HAP-1 (cell line): ENCODE results near the gene ELMOD2.
"Not testable (repeated sequence)": the region's sequence is repeated elsewhere in the genome, so short reads cannot be mapped to it uniquely, and the experiment has no call there.

ENCODE experiments used
- DNase-seq, 2 experiments: peaks; one replicate each; pipeline ENCODE4 v3.0.0-alpha.2; 2016 to 2020; ENCODE audit warnings: low spot score in 2 of 2
- H3K27me3 ChIP-seq: fragments of 250-450 bp; sonication (Bioruptor Pico); 2 replicates; pipeline ENCODE4 v1.5.1; 2020; ENCODE audit warnings: low read depth, mild to moderate bottlenecking, moderate library complexity
- H3K36me3 ChIP-seq: fragments of 250-450 bp; sonication (Bioruptor Pico); replicated peaks from 2 replicates; pipeline ENCODE4 v1.5.1; 2020; ENCODE audit warnings: mild to moderate bottlenecking
- H3K4me1 ChIP-seq: fragments of 250-450 bp; sonication (Bioruptor Pico); 2 replicates; pipeline ENCODE4 v1.5.1; 2020; ENCODE audit warnings: mild to moderate bottlenecking
- H3K4me3 ChIP-seq: fragments of 250-450 bp; sonication (Bioruptor Pico); 2 replicates; pipeline ENCODE4 v1.5.1; 2020; ENCODE audit warnings: mild to moderate bottlenecking, moderate library complexity
- H3K9me3 ChIP-seq: fragments of 250-450 bp; sonication (Bioruptor Pico); 2 replicates; pipeline ENCODE4 v1.5.1; 2020; ENCODE audit warnings: mild to moderate bottlenecking, moderate library complexity
- in situ Hi-C: fragments of 300-500 bp; cut with MboI; formaldehyde crosslinking; loops from 3 replicates; pipeline ENCODE4 v1.14.3; 2020; ENCODE audit warnings: low sequenced_read_pairs, inconsistent platforms, mixed read lengths

ELMOD2 gene

GRCh38 chr4:140523857-140524742, at the start of gene ELMOD2:
Gene ELMOD2 (plus strand): TSS chr4:140524168. CDS start chr4:140525429, 1,261 bp downstream.
- no peaks in the 10 kb centered on the region for H3K9me3 ChIP-seq
- no peaks in the 10 kb centered on the region for H3K27me3 ChIP-seq
- peaks cover 11% of the 10 kb centered on the region for H3K4me1 ChIP-seq
- peak; percentile 96 to 99 for DNase-seq
- H3K4me3 ChIP-seq: peak within 1 kb of the TSS; percentile 59
- in situ Hi-C loops: no loop called here
- H3K36me3 ChIP-seq: peaks cover 7% of the 10 kb centered on the region; the same call in 1 of the 2 replicates

- no peak for DNase-seq
- no peaks in the 10 kb centered on the region for H3K36me3 ChIP-seq
- no peaks in the 10 kb centered on the region; the same call in 1 of the 2 replicates for H3K4me1 ChIP-seq
- no peaks in the 10 kb centered on the region for H3K27me3 ChIP-seq
- in situ Hi-C loops: no loop called here
- no peak overlapping the region for H3K4me3 ChIP-seq
- no peaks in the 10 kb centered on the region for H3K9me3 ChIP-seq
Observed at GRCh38 chr4:140483445-140483844, 40.5 kb upstream of the ELMOD2 start.

- Histone ChIP-seq H3K4me1 (no peaks in the 10 kb centered on the region; the same call in 1 of the 2 replicates), H3K4me3 (no peak overlapping the region), H3K36me3 (no peaks in the 10 kb centered on the region), H3K9me3 (no peaks in the 10 kb centered on the region), H3K27me3 (peaks cover 3% of the 10 kb centered on the region; the same call in 1 of the 2 replicates)
- in situ Hi-C loops: no loop called here
- DNase-seq: no peak
Observed at GRCh38 chr4:140485939-140486338, 38.0 kb upstream of the ELMOD2 start.

- Histone ChIP-seq H3K36me3 (no peaks in the 10 kb centered on the region), H3K9me3 (no peaks in the 10 kb centered on the region), H3K27me3 (peaks cover 4% of the 10 kb centered on the region; the same call in 1 of the 2 replicates), H3K4me3 (no peak overlapping the region), H3K4me1 (no peaks in the 10 kb centered on the region)
- in situ Hi-C loops: no loop called here
- no peak for DNase-seq
Observed at GRCh38 chr4:140497405-140497746, 26.6 kb upstream of the ELMOD2 start.

- Histone ChIP-seq H3K36me3 (no peaks in the 10 kb centered on the region), H3K4me1 (no peaks in the 10 kb centered on the region), H3K4me3 (no peak within 1 kb of the TSS), H3K27me3 (peaks cover 4% of the 10 kb centered on the region; the same call in 1 of the 2 replicates), H3K9me3 (no peaks in the 10 kb centered on the region)
- peak in 1 of 2 experiments; percentile 13 for DNase-seq
- in situ Hi-C loops: no loop called here
Observed at GRCh38 chr4:140497747-140498636, 26.0 kb upstream of the ELMOD2 start, which contains the start of gene MGAT4D. Gene MGAT4D (minus strand): TSS chr4:140498293. CDS start chr4:140498222, 71 bp downstream.

GRCh38 chr4:140499391-140499790, 24.6 kb upstream of the ELMOD2 start:
- Histone ChIP-seq H3K27me3 (peaks cover 4% of the 10 kb centered on the region; the same call in 1 of the 2 replicates), H3K9me3 (no peaks in the 10 kb centered on the region), H3K4me1 (no peaks in the 10 kb centered on the region), H3K4me3 (no peak overlapping the region), H3K36me3 (no peaks in the 10 kb centered on the region)
- no peak for DNase-seq
- in situ Hi-C loops: no loop called here

- Histone ChIP-seq H3K4me1 (no peaks in the 10 kb centered on the region), H3K36me3 (no peaks in the 10 kb centered on the region), H3K4me3 (no peak overlapping the region), H3K9me3 (no peaks in the 10 kb centered on the region), H3K27me3 (peaks cover 9% of the 10 kb centered on the region)
- DNase-seq: no peak
- in situ Hi-C loops: no loop called here
Observed at GRCh38 chr4:140504261-140504660, 19.7 kb upstream of the ELMOD2 start.

GRCh38 chr4:140513765-140514164, 10.2 kb upstream of the ELMOD2 start:
- H3K4me3 ChIP-seq, DNase-seq, H3K4me1 ChIP-seq, H3K27me3 ChIP-seq, H3K36me3 ChIP-seq, H3K9me3 ChIP-seq, in situ Hi-C loops: not testable (repeated sequence)

GRCh38 chr4:140515423-140515822, 8.5 kb upstream of the ELMOD2 start:
- Histone ChIP-seq H3K4me3 (no peak overlapping the region), H3K4me1 (peaks cover 2% of the 10 kb centered on the region; the same call in 1 of the 2 replicates), H3K36me3 (no peaks in the 10 kb centered on the region), H3K9me3 (no peaks in the 10 kb centered on the region), H3K27me3 (peaks cover 2% of the 10 kb centered on the region; the same call in 1 of the 2 replicates)
- in situ Hi-C loops: no loop called here
- peak in 1 of 2 experiments; percentile 10 for DNase-seq

GRCh38 chr4:140523370-140523856, 555 bp upstream of the ELMOD2 start:
- H3K36me3 ChIP-seq: peaks cover 7% of the 10 kb centered on the region; the same call in 1 of the 2 replicates
- peaks cover 11% of the 10 kb centered on the region for H3K4me1 ChIP-seq
- no peaks in the 10 kb centered on the region for H3K27me3 ChIP-seq
- in situ Hi-C loops: no loop called here
- H3K4me3 ChIP-seq: peak overlapping the region; percentile 59
- H3K9me3 ChIP-seq: no peaks in the 10 kb centered on the region
- DNase-seq: no peak

GRCh38 chr4:140529434-140529833, 5.5 kb downstream of the ELMOD2 start:
- H3K27me3 ChIP-seq: no peaks in the 10 kb centered on the region
- DNase-seq: no peak
- in situ Hi-C loops: no loop called here
- H3K9me3 ChIP-seq: no peaks in the 10 kb centered on the region
- peaks cover 7% of the 10 kb centered on the region for H3K36me3 ChIP-seq
- H3K4me3 ChIP-seq: no peak overlapping the region
- H3K4me1 ChIP-seq: peaks cover 8% of the 10 kb centered on the region

- in situ Hi-C loops: no loop called here
- Histone ChIP-seq H3K36me3 (peaks cover 6% of the 10 kb centered on the region; the same call in 1 of the 2 replicates), H3K4me3 (no peak overlapping the region), H3K9me3 (no peaks in the 10 kb centered on the region), H3K4me1 (no peaks in the 10 kb centered on the region), H3K27me3 (no peaks in the 10 kb centered on the region)
- DNase-seq: no peak
Observed at GRCh38 chr4:140533951-140534480, 10.0 kb downstream of the ELMOD2 start.

GRCh38 chr4:140556372-140557085, 32.6 kb downstream of the ELMOD2 start:
- H3K36me3 ChIP-seq: no peaks in the 10 kb centered on the region
- H3K9me3 ChIP-seq: no peaks in the 10 kb centered on the region
- peaks cover 18% of the 10 kb centered on the region for H3K4me1 ChIP-seq
- H3K4me3 ChIP-seq: no peak overlapping the region
- in situ Hi-C loops: no loop called here
- peak in 1 of 2 experiments; percentile 19 for DNase-seq
- H3K27me3 ChIP-seq: no peaks in the 10 kb centered on the region
